K562 (cell line): ENCODE data around the gene MAN1A1. TPM values are rescaled to one million over a fixed set of nuclear protein-coding genes. Genes with fewer than 3 reads are reported as not detected.

ENCODE experiments used
- ATAC-seq: fragments of 200-7000 bp; cut with Tn5 transposase; 3 replicates; pipeline ENCODE4 v1.9.1; 2020; ENCODE audit warnings: moderate library complexity
- BruUV-seq: library from RNA; stranded (reverse); fragments of 400-500 nt; replicated peaks from 2 replicates; lab custom pipeline; 2021; lab: Mats Ljungman, UMichigan
- CTCF ChIA-PET: fragments of 300-600 bp; formaldehyde crosslinking; extraction: SDS; loops from one replicate; lab custom pipeline; 2021; ENCODE audit warnings: low intra/inter-chr PET ratio; lab: Yijun Ruan, JAX
- POLR2A ChIA-PET: fragments of 300-600, 350-650 bp; sonication (Branson Sonifier 250); formaldehyde crosslinking; extraction: SDS; loops from one replicate; lab custom pipeline; 2021; ENCODE audit warnings: antibody characterized with exemption, inconsistent platforms; lab: Yijun Ruan, JAX
- DNase-seq, 4 experiments: peaks; one replicate each; pipeline versions ENCODE4 v3.0.0 to v3.0.0-alpha.2; 2011 to 2018; ENCODE audit warnings: low spot score in 3 of 4, mixed read lengths in 3 of 4; ENCODE audit errors: extremely low read depth in 1 of 4
- FAIRE-seq: peaks from 2 replicates; lab custom pipeline; 2011; peaks lifted over from hg19 to GRCh38; lab: Jason Lieb, UNC
- H2AFZ ChIP-seq: 2 replicates; pipeline ENCODE4 v1.6.0; 2011; ENCODE audit warnings: low read depth, low read length, control low read depth, inconsistent platforms
- H3K27ac ChIP-seq: fragments of 200-600 bp; 3 replicates; pipeline ENCODE4 v1.8.0; 2011; ENCODE audit warnings: low read depth, mild to moderate bottlenecking, control low read depth, inconsistent platforms, low read length, moderate library complexity, mixed read lengths; ENCODE audit errors: extremely low read depth
- H3K27me3 ChIP-seq, 2 experiments: fragments of 300-600 bp in 1 of 2; 2 replicates in 1 of 2; 3 replicates in 1 of 2; pipeline versions ENCODE4 v1.6.0 to v1.8.0; 2011; ENCODE audit warnings: inconsistent platforms in 2 of 2, low read length in 2 of 2, mild to moderate bottlenecking in 1 of 2, mixed read lengths in 1 of 2, moderate library complexity in 1 of 2; ENCODE audit not compliant: control insufficient read depth in 2 of 2, insufficient read depth in 2 of 2
- H3K36me3 ChIP-seq: fragments of 300-600 bp; 3 replicates; pipeline ENCODE4 v1.8.0; 2011; ENCODE audit warnings: mild to moderate bottlenecking, low read length, inconsistent platforms; ENCODE audit not compliant: control insufficient read depth, insufficient read depth
- H3K4me1 ChIP-seq, 2 experiments: fragments of 200-600 bp in 1 of 2; replicated peaks in 1 of 2; 2 replicates in 1 of 2; 3 replicates in 1 of 2; pipeline versions ENCODE4 v1.5.1 to v1.8.0; 2011; ENCODE audit warnings: inconsistent platforms in 2 of 2, low read length in 2 of 2, mild to moderate bottlenecking in 1 of 2, mixed read lengths in 1 of 2, moderate library complexity in 1 of 2; ENCODE audit not compliant: control insufficient read depth in 2 of 2, insufficient read depth in 2 of 2
- H3K4me2 ChIP-seq: 2 replicates; pipeline ENCODE4 v1.6.1; 2011; ENCODE audit warnings: low read length, control low read depth, inconsistent platforms, mixed read lengths; ENCODE audit not compliant: insufficient read depth
- H3K4me3 ChIP-seq: fragments of 200-600 bp; sonication (generic), shearing (Covaris generic); 2 replicates; pipeline ENCODE4 v1.5.1; 2016; ENCODE audit warnings: control low read depth, inconsistent platforms
- H3K79me2 ChIP-seq: fragments of 200-600 bp; 3 replicates; pipeline ENCODE4 v1.8.0; 2011; ENCODE audit warnings: low read length, inconsistent platforms; ENCODE audit not compliant: control insufficient read depth, insufficient read depth
- H3K9ac ChIP-seq, 2 experiments: 2 replicates each; pipeline versions ENCODE4 v1.6.0 to v1.6.1; 2011; ENCODE audit warnings: low read depth in 2 of 2, low read length in 2 of 2, control low read depth in 1 of 2, inconsistent platforms in 1 of 2, mild to moderate bottlenecking in 1 of 2, mixed read lengths in 1 of 2; ENCODE audit not compliant: insufficient read depth in 1 of 2
- H3K9me1 ChIP-seq: one replicate; pipeline ENCODE4 v1.6.0; 2011; ENCODE audit warnings: inconsistent platforms, mild to moderate bottlenecking, low read length, moderate library complexity; ENCODE audit not compliant: control insufficient read depth, insufficient read depth
- H3K9me3 ChIP-seq: replicated peaks from 2 replicates; pipeline ENCODE4 v1.5.1; 2011; ENCODE audit warnings: low read depth, low read length, inconsistent platforms; ENCODE audit not compliant: control insufficient read depth, insufficient read depth
- H4K20me1 ChIP-seq: replicated peaks from 2 replicates; pipeline ENCODE4 v1.6.1; 2011; ENCODE audit warnings: low read length, inconsistent platforms, mixed read lengths; ENCODE audit not compliant: control insufficient read depth, insufficient read depth
- BCLAF1 ChIP-seq, 2 experiments: fragments of 450-650 bp in 1 of 2; IDR thresholded peaks; 2 replicates each; pipeline ENCODE4 v1.6.1; 2011 to 2017; ENCODE audit warnings: low read depth in 2 of 2, antibody characterized with exemption in 1 of 2, borderline replicate concordance in 1 of 2, low read length in 1 of 2, mild to moderate bottlenecking in 1 of 2, mixed read lengths in 1 of 2; ENCODE audit not compliant: control insufficient read depth in 1 of 2
- FOS ChIP-seq: IDR thresholded peaks from 3 replicates; pipeline ENCODE4 v1.6.1; 2011; ENCODE audit not compliant: insufficient read length; ENCODE audit errors: extremely low read depth
- FUS ChIP-seq: fragments of 200-400 bp; formaldehyde crosslinking; optimal IDR thresholded peaks from 2 replicates; pipeline ENCODE3; 2017; ENCODE audit warnings: low read depth, low read length
- TAF9B ChIP-seq: fragments of 450-650 bp; IDR thresholded peaks from 2 replicates; pipeline ENCODE4 v1.6.1; 2018; ENCODE audit warnings: mild to moderate bottlenecking; ENCODE audit not compliant: partially characterized antibody
- WGBS: fragments of 100-300 bp; shearing (Covaris generic); methylation state at CpG from one replicate; pipeline ENCODE4 v1.1.6; 2016; ENCODE audit warnings: low coverage, mixed read lengths; ENCODE audit not compliant: insufficient coverage; ENCODE audit errors: missing lambda C conversion rate; 5-methylcytosine and 5-hydroxymethylcytosine counted together
- in situ Hi-C: fragments of 300-500 bp; cut with MboI; formaldehyde crosslinking; loops from 4 replicates; pipeline ENCODE4 v1.15.0; 2018; ENCODE audit warnings: inconsistent platforms, mixed read lengths
- intact Hi-C: fragments of 100-400 bp; cut with micrococcal nuclease; formaldehyde crosslinking; loops from 2 replicates; pipeline ENCODE4 v1.14.2; 2022
- polyA plus RNA-seq, 8 experiments: library from polyadenylated mRNA; depleted of rRNA in 4 of 8; stranded (reverse) in 5 of 8; unstranded in 3 of 8; fragments of >200 nt; fragmentation: Nextera tagmentation in 2 of 8; fragmentation: Illumina TruSeq in 1 of 8; extraction: Ambion mirVana in 2 of 8; extraction: Trizol in 1 of 8; gene quantifications; 2 replicates each; pipeline versions ENCODE4 v1.2.1 to v1.2.3, GENCODE V29; 2011 to 2014; ENCODE audit warnings: inconsistent platforms in 1 of 8, missing spikeins in 1 of 8
- total RNA-seq, 7 experiments: library from RNA; depleted of rRNA in 6 of 7; stranded (reverse); fragments of >200 nt in 6 of 7; fragmentation: Illumina TruSeq in 2 of 7; extraction: Trizol in 2 of 7; gene quantifications; 2 replicates each; pipeline versions ENCODE4 v1.2.1 to v1.2.3, GENCODE V29; 2011 to 2021; ENCODE audit warnings: low replicate concordance in 1 of 7

Gene MAN1A1
- total and polyA plus RNA-seq, 9 of the 15 experiments (the other 6 are each of a cell fraction or from before 2014, with no cell fraction given) = 24.5 to 78.4 (median 59.7) TPM

GRCh38 chr6:119187596-119187995 lies 162.0 kb downstream of the MAN1A1 start:
- in situ Hi-C loops (no loop called here), intact Hi-C loops (no loop called here)
- Histone ChIP-seq H3K4me2 (no peak overlapping the region), H3K27ac (no peak overlapping the region)
- POLR2A ChIA-PET = interaction anchor here (1.1 to 1.3 kb wide), 2 partner anchors 11 kb away, joined by 4 to 5 read pairs; no protein-coding TSS in a partner anchor
- no peak for FAIRE-seq
- WGBS = 100% methylated on average over 1 of the region's 1 CpG
- no peak for TF ChIP-seq TAF9B
- no peak for TF ChIP-seq FUS
- TF ChIP-seq FOS = no peak
- TF ChIP-seq BCLAF1 (IDR thresholded peaks at IDR 0.05; ENCODE audit: borderline replicate concordance in 1 of 2, control insufficient read depth in 1 of 2, low read depth in 2 of 2, low read length in 1 of 2) = no peak
- TF ChIP-seq, all 486 proteins: peak for 0
- DNase-seq (no peak), ATAC-seq (no peak)
- CTCF ChIA-PET = no interaction called here
- Histone ChIP-seq H3K9ac (no peak overlapping the region), H3K9me1 (no peaks in the 10 kb centered on the region), H3K79me2 (peaks cover 2% of the 10 kb centered on the region; the same call in 1 of the 3 replicates), H4K20me1 (no peaks in the 10 kb centered on the region), H3K4me3 (no peak overlapping the region), H2AFZ (no peak overlapping the region), H3K27me3 (no peaks in the 10 kb centered on the region), H3K4me1 (no peaks in the 10 kb centered on the region), H3K9me3 (no peaks in the 10 kb centered on the region), H3K36me3 (peaks cover 94% of the 10 kb centered on the region)
- no TSS peak for BruUV-seq
